PC-9 (cell line): ENCODE data around the gene MYH16.
"Not testable (repeated sequence)": the region's sequence is repeated elsewhere in the genome, so short reads cannot be mapped to it uniquely, and the experiment has no call there.

Source experiments
- EZH2 ChIP-seq: fragments of 200-600 bp; sonication (generic); IDR thresholded peaks from 2 replicates; pipeline ENCODE4 v1.8.0; 2017; ENCODE audit warnings: antibody characterized with exemption, low read depth
- TF ChIP-seq, protein P1 (sequence below): fragments of 200-600 bp; sonication (generic); conservative IDR thresholded peaks from 2 replicates; pipeline ENCODE4 v1.6.1; 2017; ENCODE audit warnings: mixed run types, antibody characterized with exemption, mild to moderate bottlenecking, moderate library complexity

- TF ChIP-seq, protein P1, sequence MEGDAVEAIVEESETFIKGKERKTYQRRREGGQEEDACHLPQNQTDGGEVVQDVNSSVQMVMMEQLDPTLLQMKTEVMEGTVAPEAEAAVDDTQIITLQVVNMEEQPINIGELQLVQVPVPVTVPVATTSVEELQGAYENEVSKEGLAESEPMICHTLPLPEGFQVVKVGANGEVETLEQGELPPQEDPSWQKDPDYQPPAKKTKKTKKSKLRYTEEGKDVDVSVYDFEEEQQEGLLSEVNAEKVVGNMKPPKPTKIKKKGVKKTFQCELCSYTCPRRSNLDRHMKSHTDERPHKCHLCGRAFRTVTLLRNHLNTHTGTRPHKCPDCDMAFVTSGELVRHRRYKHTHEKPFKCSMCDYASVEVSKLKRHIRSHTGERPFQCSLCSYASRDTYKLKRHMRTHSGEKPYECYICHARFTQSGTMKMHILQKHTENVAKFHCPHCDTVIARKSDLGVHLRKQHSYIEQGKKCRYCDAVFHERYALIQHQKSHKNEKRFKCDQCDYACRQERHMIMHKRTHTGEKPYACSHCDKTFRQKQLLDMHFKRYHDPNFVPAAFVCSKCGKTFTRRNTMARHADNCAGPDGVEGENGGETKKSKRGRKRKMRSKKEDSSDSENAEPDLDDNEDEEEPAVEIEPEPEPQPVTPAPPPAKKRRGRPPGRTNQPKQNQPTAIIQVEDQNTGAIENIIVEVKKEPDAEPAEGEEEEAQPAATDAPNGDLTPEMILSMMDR, result not testable (repeated sequence)
- not testable (repeated sequence) for TF ChIP-seq EZH2
Observed at GRCh38 chr7:99358521-99358920, 85.9 kb downstream of the MYH16 start.
